ENCODE results near the gene CYBA. TPM values are rescaled to one million over a fixed set of nuclear protein-coding genes. Genes with fewer than 3 reads are reported as not detected.

Gene CYBA
- total and polyA plus RNA-seq, 2 of the 13 experiments (the other 11 are each of a cell fraction or from before 2014, with no cell fraction given), result 196 to 250 TPM

GRCh38 chr16:88681084-88681680 is 30.3 kb upstream of the CYBA start (continued):
- TF ChIP-seq ZBTB43 (CRISPR knock-in tag; conservative IDR thresholded peaks at IDR 0.05) (no peak), ZMAT5 (CRISPR knock-in tag; IDR thresholded peaks at IDR 0.05; ENCODE audit: borderline replicate concordance, low read depth) (no peak), ZNF383 (CRISPR knock-in tag; IDR thresholded peaks at IDR 0.05; ENCODE audit: borderline replicate concordance) (no peak), SCMH1 (CRISPR knock-in tag; IDR thresholded peaks at IDR 0.05; ENCODE audit: borderline replicate concordance) (no peak), AGO2 (optimal IDR thresholded peaks at IDR 0.05; ENCODE audit: low read depth, low read length) (peak; percentile 75), CERS6 (CRISPR knock-in tag; IDR thresholded peaks at IDR 0.05) (peak; percentile 21; the same call in 1 of the 2 replicates), PRDM15 (CRISPR knock-in tag; IDR thresholded peaks at IDR 0.05) (no peak), DPF2 (CRISPR knock-in tag; IDR thresholded peaks at IDR 0.05; ENCODE audit: borderline replicate concordance, low read depth) (no peak), ZNF580 (CRISPR knock-in tag; IDR thresholded peaks at IDR 0.05; ENCODE audit: borderline replicate concordance, low read depth) (no peak; the same call in 1 of the 2 replicates), DRAP1 (CRISPR knock-in tag; IDR thresholded peaks at IDR 0.05) (peak; percentile 36; the same call in 1 of the 2 replicates), SAP130 (CRISPR knock-in tag; IDR thresholded peaks at IDR 0.05; ENCODE audit: low read depth) (peak; percentile 51; the same call in 1 of the 2 replicates), RARG (CRISPR knock-in tag; IDR thresholded peaks at IDR 0.05; ENCODE audit: low read depth) (no peak), JUND (CRISPR knock-in tag; IDR thresholded peaks at IDR 0.05) (no peak), DMAP1 (CRISPR knock-in tag; IDR thresholded peaks at IDR 0.05) (no peak), CENPX (CRISPR knock-in tag; IDR thresholded peaks at IDR 0.05) (no peak), ARNT (IDR thresholded peaks at IDR 0.05) (no peak), SRSF1 (optimal IDR thresholded peaks at IDR 0.05; ENCODE audit: low read depth, low read length) (peak; percentile 30), ATF4 (CRISPR knock-in tag; IDR thresholded peaks at IDR 0.05) (no peak), ZNF124 (CRISPR knock-in tag; IDR thresholded peaks at IDR 0.05) (0 out of 2 replicates have a peak, but pooled peaks have one; percentile 14), PHF20 (CRISPR knock-in tag; IDR thresholded peaks at IDR 0.05) (no peak), PAWR (CRISPR knock-in tag; IDR thresholded peaks at IDR 0.05; ENCODE audit: borderline replicate concordance) (no peak), TP53 (CRISPR knock-in tag; conservative IDR thresholded peaks at IDR 0.05) (no peak), HNF4A (CRISPR knock-in tag; IDR thresholded peaks at IDR 0.05) (no peak; the same call in 1 of the 2 replicates)
